Activated naive CD8-positive, alpha-beta T cell treated with anti-CD3 and anti-CD28 coated beads, Interleukin-2, amount 50 U/mL, for 16 hours (primary cell): ENCODE data around the gene SPTBN1.
A peak's percentile ranks its signal among the peaks of the same experiment; 100 is the strongest.
"Not testable (repeated sequence)": the region's sequence is repeated elsewhere in the genome, so short reads cannot be mapped to it uniquely, and the experiment has no call there.

Source experiments
- DNase-seq: peaks from one replicate; pipeline ENCODE4 v3.0.0-alpha.2; 2020; ENCODE audit warnings: low read depth, low spot score

SPTBN1 gene

GRCh38 chr2:54502731-54503130 lies 46.6 kb downstream of the SPTBN1 start:
- no peak for DNase-seq

- DNase-seq = no peak
These were observed 47.1 kb downstream of the SPTBN1 start for GRCh38 chr2:54503192-54503591.

- no peak for DNase-seq
These were observed 47.7 kb downstream of the SPTBN1 start for GRCh38 chr2:54503828-54504227.

- DNase-seq = no peak
These were observed 48.7 kb downstream of the SPTBN1 start for GRCh38 chr2:54504866-54505265.

GRCh38 chr2:54508541-54508940 lies 52.4 kb downstream of the SPTBN1 start:
- no peak for DNase-seq

- not testable (repeated sequence) for DNase-seq
These were observed 52.9 kb downstream of the SPTBN1 start for GRCh38 chr2:54509043-54509442.

- DNase-seq = no peak
These were observed 54.8 kb downstream of the SPTBN1 start for GRCh38 chr2:54510916-54511315.

GRCh38 chr2:54512183-54512582 lies 56.1 kb downstream of the SPTBN1 start:
- no peak for DNase-seq

GRCh38 chr2:54512663-54513362 lies 56.7 kb downstream of the SPTBN1 start:
- no peak for DNase-seq

GRCh38 chr2:54513363-54513715 lies 57.2 kb downstream of the SPTBN1 start:
- no peak for DNase-seq

GRCh38 chr2:54514822-54515569 lies 58.9 kb downstream of the SPTBN1 start:
- no peak for DNase-seq

GRCh38 chr2:54516842-54517241 lies 60.7 kb downstream of the SPTBN1 start:
- no peak for DNase-seq

GRCh38 chr2:54518016-54518415 lies 61.9 kb downstream of the SPTBN1 start:
- DNase-seq = not testable (repeated sequence)

- no peak for DNase-seq
These were observed 62.3 kb downstream of the SPTBN1 start for GRCh38 chr2:54518430-54518829.

GRCh38 chr2:54519841-54520459 lies 63.8 kb downstream of the SPTBN1 start:
- DNase-seq = no peak

GRCh38 chr2:54520687-54521086 lies 64.6 kb downstream of the SPTBN1 start:
- no peak for DNase-seq

- DNase-seq = peak; percentile 25
These were observed 66.6 kb downstream of the SPTBN1 start for GRCh38 chr2:54522624-54523281.

- no peak for DNase-seq
These were observed 67.3 kb downstream of the SPTBN1 start for GRCh38 chr2:54523324-54523959.

GRCh38 chr2:54524226-54524991 lies 68.3 kb downstream of the SPTBN1 start:
- DNase-seq = no peak

GRCh38 chr2:54525321-54525720 lies 69.2 kb downstream of the SPTBN1 start:
- no peak for DNase-seq
